Caco-2 (cell line): ENCODE measurements around the gene CHRNB2. TPM values are rescaled to one million over a fixed set of nuclear protein-coding genes. Genes with fewer than 3 reads are reported as not detected.
A peak's percentile ranks its signal among the peaks of the same experiment; 100 is the strongest.

Source experiments
- BruUV-seq: library from RNA; stranded (reverse); fragments of 400-500 nt; replicated peaks from 2 replicates; lab custom pipeline; 2021; lab: Mats Ljungman, UMichigan
- CTCF ChIA-PET: fragments of 300-600 bp; sonication (Branson Sonifier 250); formaldehyde crosslinking; loops from one replicate; lab custom pipeline; 2022; ENCODE audit warnings: antibody characterized with exemption; lab: Charles Lee
- POLR2A ChIA-PET: fragments of 300-600 bp; sonication (Branson Sonifier 250); formaldehyde crosslinking; loops from one replicate; lab custom pipeline; 2022; ENCODE audit warnings: antibody characterized with exemption; lab: Charles Lee
- DNase-seq, 2 experiments: peaks; one replicate each; pipeline versions ENCODE4 v3.0.0 to v3.0.0-alpha.2; 2020 to 2022
- H3K27me3 ChIP-seq: replicated peaks from 2 replicates; pipeline ENCODE4 v1.6.0; 2011; ENCODE audit warnings: low read length; ENCODE audit not compliant: control insufficient read depth, insufficient read depth
- H3K36me3 ChIP-seq: 2 replicates; pipeline ENCODE4 v1.5.1; 2011; ENCODE audit warnings: low read length; ENCODE audit not compliant: control insufficient read depth, insufficient read depth
- H3K4me1 ChIP-seq: fragments of 250-450 bp; sonication (Bioruptor Pico); 2 replicates; pipeline ENCODE4 v1.5.1; 2020; ENCODE audit warnings: mild to moderate bottlenecking
- H3K4me3 ChIP-seq: 2 replicates; pipeline ENCODE4 v1.5.1; 2011; ENCODE audit warnings: low read depth, mild to moderate bottlenecking, control low read depth, low read length
- H3K9me3 ChIP-seq: fragments of 250-450 bp; sonication (Bioruptor Pico); 2 replicates; pipeline ENCODE4 v1.5.1; 2020; ENCODE audit warnings: mild to moderate bottlenecking, moderate library complexity
- H3K27ac Mint-ChIP-seq: one replicate; pipeline ENCODE4 v1.8.0; 2022; ENCODE audit warnings: mixed read lengths; ENCODE audit not compliant: unreplicated experiment
- H3K27me3 Mint-ChIP-seq: one replicate; pipeline ENCODE4 v1.8.0; 2022; ENCODE audit warnings: mixed read lengths; ENCODE audit not compliant: insufficient read depth, unreplicated experiment
- H3K36me3 Mint-ChIP-seq: one replicate; pipeline ENCODE4 v1.8.0; 2022; ENCODE audit warnings: mild to moderate bottlenecking, mixed read lengths; ENCODE audit not compliant: insufficient read depth, unreplicated experiment
- H3K4me1 Mint-ChIP-seq: one replicate; pipeline ENCODE4 v1.8.0; 2022; ENCODE audit warnings: low read depth, mixed read lengths; ENCODE audit not compliant: unreplicated experiment
- H3K4me3 Mint-ChIP-seq: one replicate; pipeline ENCODE4 v1.8.0; 2022; ENCODE audit warnings: mild to moderate bottlenecking, moderate library complexity, mixed read lengths; ENCODE audit not compliant: unreplicated experiment
- H3K9me3 Mint-ChIP-seq: one replicate; pipeline ENCODE4 v1.8.0; 2022; ENCODE audit warnings: mixed read lengths; ENCODE audit not compliant: unreplicated experiment
- CTCF ChIP-seq, 2 experiments: fragments of 200-600 bp in 1 of 2; IDR thresholded peaks; 1 replicate in 1 of 2; 2 replicates in 1 of 2; pipeline versions ENCODE4 v1.5.1 to v1.8.0; 2011 to 2022; ENCODE audit warnings: antibody characterized with exemption in 1 of 2, control low read depth in 1 of 2, inconsistent platforms in 1 of 2, low read depth in 1 of 2, low read length in 1 of 2, mild to moderate bottlenecking in 1 of 2, moderate library complexity in 1 of 2; ENCODE audit not compliant: insufficient read depth in 1 of 2, severe bottlenecking in 1 of 2, unreplicated experiment in 1 of 2
- intact Hi-C: fragments of 100-400 bp; cut with micrococcal nuclease; formaldehyde crosslinking; loops from one replicate; pipeline ENCODE4 v1.10.0; 2022; ENCODE audit not compliant: unreplicated experiment
- total RNA-seq: library from RNA; stranded (reverse); gene quantifications from 2 replicates; pipeline ENCODE4 v1.2.3, GENCODE V29; 2022

Gene CHRNB2
- total RNA-seq, 1 experiment from 2014 or later = 0.09 TPM

GRCh38 chr1:154558720-154559465 is 8.7 kb upstream of the CHRNB2 start:
- Histone ChIP-seq H3K27me3 (no peaks in the 10 kb centered on the region), H3K36me3 (peaks cover 7% of the 10 kb centered on the region), H3K4me1 (peaks cover 13% of the 10 kb centered on the region), H3K4me3 (peak overlapping the region; percentile 85), H3K9me3 (no peaks in the 10 kb centered on the region)
- Mint-ChIP-seq H3K4me3 (peak overlapping the region; percentile 90), H3K27me3 (no peaks in the 10 kb centered on the region), H3K4me1 (peaks cover 13% of the 10 kb centered on the region), H3K27ac (peak overlapping the region; percentile 91), H3K9me3 (no peaks in the 10 kb centered on the region), H3K36me3 (peaks cover 42% of the 10 kb centered on the region)
- TSS peak; percentile 86 for BruUV-seq
- ChIA-PET POLR2A (no interaction called here), CTCF (interaction anchor here (0.8 to 1.5 kb wide), 13 partner anchors 9 to 440 kb away, joined by 4 to 23 read pairs (median 9); partner anchors contain the start of genes CHRNB2, PBXIP1 and PMVK)
- TF ChIP-seq CTCF (IDR thresholded peaks at IDR 0.05; ENCODE audit: insufficient read depth in 1 of 2, low read depth in 1 of 2, low read length in 1 of 2, severe bottlenecking in 1 of 2, unreplicated experiment in 1 of 2) = no peak
- DNase-seq = peak; percentile 98 to 99
- intact Hi-C loops = loop anchor here (1.0 to 2.0 kb wide), 7 partner anchors 49 to 442 kb away; partner anchors contain the start of genes ADAR and KCNN3

DNA sequence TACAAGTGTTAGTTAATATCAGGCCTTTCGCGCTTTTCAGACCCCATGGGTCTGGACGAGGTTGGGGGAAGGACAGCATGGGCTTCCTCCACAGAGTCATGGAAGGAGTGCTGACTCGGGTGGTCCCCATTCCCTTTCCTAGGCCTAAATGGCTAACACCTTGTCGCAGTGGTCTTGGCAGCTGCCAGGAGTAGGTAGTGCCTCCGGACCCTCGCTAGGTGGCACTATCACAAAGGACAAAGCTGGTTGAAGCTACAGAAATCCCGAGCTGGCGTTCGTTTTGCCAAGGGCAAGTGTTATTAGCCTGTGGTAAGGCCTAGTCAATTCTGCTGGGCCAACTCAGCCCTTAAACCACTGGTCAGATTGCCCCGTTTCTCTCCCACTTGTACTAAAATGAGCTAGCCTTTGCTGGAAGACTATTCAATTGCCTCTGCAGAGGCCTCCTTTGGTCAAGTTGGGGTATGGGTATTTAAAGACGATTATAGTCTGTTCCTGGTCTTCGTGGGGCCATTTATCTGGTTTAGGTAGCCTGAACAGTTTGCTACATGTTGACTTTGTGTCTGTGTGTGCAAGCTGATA is 8.0 kb upstream of the CHRNB2 start:
- Mint-ChIP-seq H3K4me3 (peak overlapping the region; percentile 90), H3K4me1 (peaks cover 13% of the 10 kb centered on the region), H3K36me3 (peaks cover 38% of the 10 kb centered on the region), H3K27me3 (no peaks in the 10 kb centered on the region), H3K27ac (peak overlapping the region; percentile 91), H3K9me3 (no peaks in the 10 kb centered on the region)
- peak; percentile 89 to 90 for DNase-seq
- Histone ChIP-seq H3K4me3 (peak overlapping the region; percentile 85), H3K36me3 (peaks cover 4% of the 10 kb centered on the region), H3K9me3 (no peaks in the 10 kb centered on the region), H3K4me1 (peaks cover 13% of the 10 kb centered on the region), H3K27me3 (no peaks in the 10 kb centered on the region)
- no TSS peak for BruUV-seq
- intact Hi-C loops = loop anchor here (1.0 to 2.0 kb wide), 6 partner anchors 109 to 441 kb away; partner anchors contain the start of gene KCNN3
- POLR2A ChIA-PET = interaction anchor here (0.6 to 0.7 kb wide), 3 partner anchors 376 to 498 kb away, joined by 3 read pairs; no protein-coding TSS in a partner anchor
- peak; percentile 89 to 92 for TF ChIP-seq CTCF (IDR thresholded peaks at IDR 0.05; ENCODE audit: insufficient read depth in 1 of 2, low read depth in 1 of 2, low read length in 1 of 2, severe bottlenecking in 1 of 2, unreplicated experiment in 1 of 2)
- CTCF ChIA-PET = interaction anchor here (0.6 to 1.5 kb wide), 19 partner anchors 8 to 439 kb away, joined by 3 to 23 read pairs (median 6); partner anchors contain the start of genes CHRNB2, PBXIP1 and PMVK

DNA sequence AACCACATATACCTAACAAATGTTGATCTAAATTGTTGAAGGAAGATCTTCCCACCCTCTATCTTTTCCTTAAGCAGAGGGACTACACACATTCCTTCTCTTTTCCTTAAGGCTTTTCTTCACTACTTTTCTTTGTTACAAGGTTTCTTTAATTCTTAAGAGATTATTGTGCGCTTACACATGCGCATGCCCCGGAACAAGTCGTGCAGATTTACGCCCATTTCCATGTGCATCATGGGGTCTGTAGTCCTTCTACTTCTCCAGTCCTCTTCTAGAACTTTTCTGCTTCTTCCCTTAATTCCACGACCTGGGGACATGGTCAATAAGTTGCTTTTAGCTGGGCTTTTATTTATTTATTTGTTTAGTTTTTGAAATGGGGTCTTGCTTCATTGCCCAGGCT is 1.7 kb upstream of the CHRNB2 start:
- Mint-ChIP-seq H3K9me3 (no peaks in the 10 kb centered on the region), H3K4me1 (peaks cover 7% of the 10 kb centered on the region), H3K4me3 (no peak overlapping the region), H3K27ac (no peak overlapping the region), H3K27me3 (peaks cover 15% of the 10 kb centered on the region), H3K36me3 (no peaks in the 10 kb centered on the region)
- ChIA-PET POLR2A (no interaction called here), CTCF (no interaction called here)
- 0 out of 2 replicates have a peak, but pooled peaks cover 1% of the 10 kb centered on the region for H3K27me3 ChIP-seq
- intact Hi-C loops = no loop called here
- no peaks in the 10 kb centered on the region for H3K9me3 ChIP-seq
- H3K4me1 ChIP-seq = peaks cover 4% of the 10 kb centered on the region
- no peak for TF ChIP-seq CTCF (IDR thresholded peaks at IDR 0.05; ENCODE audit: insufficient read depth in 1 of 2, low read depth in 1 of 2, low read length in 1 of 2, severe bottlenecking in 1 of 2, unreplicated experiment in 1 of 2)
- no peak overlapping the region for H3K4me3 ChIP-seq
- H3K36me3 ChIP-seq = no peaks in the 10 kb centered on the region
- no peak for DNase-seq
- BruUV-seq = no TSS peak
